SK-N-MC (cell line): Measurements from ENCODE around the gene FMNL3.

Source experiments
- EZH2 ChIP-seq: fragments of 200-600 bp; sonication (generic); IDR thresholded peaks from one replicate; pipeline ENCODE4 v1.6.1; 2017; ENCODE audit warnings: antibody characterized with exemption
- FOXP2 ChIP-seq: optimal IDR thresholded peaks from 2 replicates; pipeline ENCODE3; 2011; ENCODE audit warnings: mild to moderate bottlenecking, moderate library complexity; ENCODE audit not compliant: insufficient read depth; ENCODE audit errors: extremely low read length, control extremely low read depth
- POLR2AphosphoS5 ChIP-seq: IDR thresholded peaks from 2 replicates; pipeline ENCODE4 v1.6.1; 2012; ENCODE audit warnings: mild to moderate bottlenecking, low read depth, low read length, borderline replicate concordance

GRCh38 chr12:49588281-49588680 is 118.9 kb downstream of the FMNL3 start:
- TF ChIP-seq POLR2AphosphoS5 (no peak), EZH2 (no peak), FOXP2 (no peak)
